Left colon (tissue), 2 donors: ENCODE results near the gene PLIN4. TPM values are rescaled to one million over a fixed set of nuclear protein-coding genes. Genes with fewer than 3 reads are reported as not detected.

Experiments used
- ATAC-seq: fragments of 200-7000 bp; cut with Tn5 transposase; one replicate; pipeline ENCODE4 v1.9.1; 2020; ENCODE audit warnings: mild to moderate bottlenecking, moderate library complexity
- DNase-seq, 2 donors: peaks; one replicate each; pipeline ENCODE4 v3.0.0-alpha.2; 2020
- intact Hi-C, 2 donors: fragments of 100-400 bp; cut with DNase I in 1 of 2; cut with micrococcal nuclease in 1 of 2; formaldehyde crosslinking; loops; one replicate each; pipeline versions ENCODE4 v1.11.2 to v1.14.0; 2022; cut with DNase I, micrococcal nuclease
- total RNA-seq, 2 donors: library from RNA; stranded (reverse); fragmentation: NEBNext Ultra II Directional; extraction: Animal tissue kit (Norgen Biotek cat#: 25700); gene quantifications; one replicate each; pipeline ENCODE4 v1.2.1, GENCODE V29; 2021
- donor health status: DM: no; HTN: no; CAD: no.
- donor health status: DM: yes; HTN: yes; CAD: no.

The PLIN4 gene
- total RNA-seq, 2 donors from 2014 or later: 0.24 to 12.0 TPM

DNA sequence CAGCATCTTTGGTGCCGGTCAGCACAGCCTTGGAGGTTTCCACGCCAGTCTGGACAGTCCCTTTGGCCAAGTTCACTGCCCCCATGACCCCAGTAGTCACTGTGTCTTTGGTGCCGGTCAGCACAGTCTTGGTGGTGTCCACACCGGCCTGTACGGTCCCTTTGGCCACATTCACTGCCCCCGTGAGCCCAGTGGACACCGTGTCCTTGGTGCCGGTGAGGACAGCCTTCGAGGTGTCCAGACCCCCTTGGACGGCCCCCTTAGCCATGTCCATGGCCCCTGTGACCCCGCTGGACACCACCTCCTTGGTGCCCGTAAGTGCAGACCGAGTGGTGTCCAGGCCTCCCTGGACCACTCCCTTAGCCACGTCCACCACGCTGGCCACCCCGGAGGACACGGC is 5.0 kb downstream of the PLIN4 start:
- intact Hi-C loops: no loop called here
- DNase-seq: no peak
- ATAC-seq: no peak

- ATAC-seq (no peak), DNase-seq (no peak)
- intact Hi-C loops: no loop called here
These were observed 6.2 kb downstream of the PLIN4 start for GRCh38 chr19:4512070-4512469.

- no peak for ATAC-seq
- intact Hi-C loops: no loop called here
These were observed 6.8 kb downstream of the PLIN4 start for GRCh38 chr19:4511300-4512054.

DNA sequence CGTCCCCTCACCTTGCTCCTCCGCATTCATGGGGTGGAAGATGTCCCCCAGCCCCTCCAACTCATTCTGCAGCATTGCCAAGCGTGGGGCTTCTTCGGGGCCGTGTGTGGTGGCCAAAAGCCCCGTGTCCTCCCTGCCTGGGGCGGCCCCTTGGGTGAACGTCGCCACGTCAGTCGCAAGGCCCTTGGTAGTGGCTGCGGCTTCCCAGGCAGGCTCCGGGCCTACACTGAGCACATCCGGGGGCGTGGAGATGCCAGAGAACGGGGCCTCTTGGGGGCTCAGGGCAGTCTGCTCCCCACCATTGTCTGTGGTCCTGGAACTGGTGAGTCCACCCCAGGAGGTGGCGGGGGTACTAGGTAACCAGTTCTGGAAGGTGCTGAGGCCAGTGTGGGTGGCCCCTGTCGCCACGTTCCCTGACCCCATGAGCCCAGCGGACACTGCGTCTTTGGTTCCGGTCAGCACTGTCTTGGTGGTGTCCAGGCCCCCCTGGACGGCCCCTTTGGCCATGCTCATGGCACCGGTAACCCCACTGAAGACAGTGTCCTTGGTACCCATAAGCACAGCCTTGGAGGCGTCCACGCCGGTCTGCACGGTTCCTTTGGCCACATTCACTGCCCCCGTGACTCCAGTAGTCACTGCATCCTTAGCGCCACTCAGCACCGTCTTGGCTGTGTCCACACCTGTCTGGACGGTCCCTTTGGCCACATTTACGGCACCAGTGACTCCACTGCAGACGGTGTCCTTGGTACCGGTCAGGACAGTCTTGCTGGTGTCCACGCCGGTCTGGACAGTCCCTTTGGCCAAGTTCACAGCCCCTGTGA is 7.6 kb downstream of the PLIN4 start:
- ATAC-seq: no peak
- intact Hi-C loops: no loop called here
- no peak for DNase-seq

More at GRCh38 chr19:4511300-4512054, 6.8 kb downstream of the PLIN4 start:
- DNase-seq: no peak

DNA sequence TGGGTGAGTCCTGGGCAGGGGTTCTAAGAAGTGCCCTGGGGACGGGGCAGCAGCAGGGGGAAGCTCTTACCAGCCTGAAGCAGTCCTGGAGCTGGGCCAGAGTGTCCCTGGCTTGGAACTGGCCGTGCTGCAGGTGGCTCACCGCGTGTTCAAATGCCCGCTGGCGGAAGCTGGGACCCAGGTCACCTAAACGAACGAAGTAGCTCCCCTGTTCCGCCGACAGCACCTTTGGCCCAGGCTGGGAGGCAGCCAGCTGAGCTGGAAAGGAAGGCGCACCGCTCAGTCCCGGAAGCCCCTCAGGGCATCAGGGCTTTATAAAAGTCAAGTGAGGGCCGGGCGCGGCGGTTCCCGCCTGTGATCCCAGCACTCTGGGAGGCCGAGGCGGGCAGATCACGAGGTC is 9.6 kb downstream of the PLIN4 start:
- ATAC-seq (no peak), DNase-seq (no peak)
- intact Hi-C loops: no loop called here

DNA sequence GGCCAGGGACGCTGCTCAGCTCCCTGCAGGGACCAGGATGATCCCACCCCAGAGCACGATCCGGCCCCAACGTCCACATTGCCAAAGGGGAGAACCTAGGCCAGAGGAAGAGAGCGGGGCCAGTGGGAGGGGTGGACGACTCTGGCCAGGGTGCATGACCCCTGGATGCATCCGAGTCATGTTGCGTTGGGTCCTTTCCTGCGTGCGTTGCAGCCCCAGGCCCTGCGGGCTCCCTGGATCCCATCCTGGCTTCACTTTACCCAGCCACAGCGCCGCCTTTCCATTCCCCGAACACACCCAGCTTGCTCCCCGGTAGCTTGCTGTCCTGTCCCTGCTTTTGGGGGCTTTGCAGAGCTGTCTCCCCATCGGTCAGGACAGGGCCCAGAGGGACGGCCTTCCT is 10.5 kb downstream of the PLIN4 start:
- no peak for DNase-seq
- intact Hi-C loops: no loop called here
- ATAC-seq: no peak

- ATAC-seq: no peak
- no peak for DNase-seq
- intact Hi-C loops: no loop called here
These were observed 11.2 kb downstream of the PLIN4 start for GRCh38 chr19:4507150-4507452.

- ATAC-seq (no peak), DNase-seq (no peak)
- intact Hi-C loops: no loop called here
These were observed 11.7 kb downstream of the PLIN4 start for GRCh38 chr19:4506449-4507149.

DNA sequence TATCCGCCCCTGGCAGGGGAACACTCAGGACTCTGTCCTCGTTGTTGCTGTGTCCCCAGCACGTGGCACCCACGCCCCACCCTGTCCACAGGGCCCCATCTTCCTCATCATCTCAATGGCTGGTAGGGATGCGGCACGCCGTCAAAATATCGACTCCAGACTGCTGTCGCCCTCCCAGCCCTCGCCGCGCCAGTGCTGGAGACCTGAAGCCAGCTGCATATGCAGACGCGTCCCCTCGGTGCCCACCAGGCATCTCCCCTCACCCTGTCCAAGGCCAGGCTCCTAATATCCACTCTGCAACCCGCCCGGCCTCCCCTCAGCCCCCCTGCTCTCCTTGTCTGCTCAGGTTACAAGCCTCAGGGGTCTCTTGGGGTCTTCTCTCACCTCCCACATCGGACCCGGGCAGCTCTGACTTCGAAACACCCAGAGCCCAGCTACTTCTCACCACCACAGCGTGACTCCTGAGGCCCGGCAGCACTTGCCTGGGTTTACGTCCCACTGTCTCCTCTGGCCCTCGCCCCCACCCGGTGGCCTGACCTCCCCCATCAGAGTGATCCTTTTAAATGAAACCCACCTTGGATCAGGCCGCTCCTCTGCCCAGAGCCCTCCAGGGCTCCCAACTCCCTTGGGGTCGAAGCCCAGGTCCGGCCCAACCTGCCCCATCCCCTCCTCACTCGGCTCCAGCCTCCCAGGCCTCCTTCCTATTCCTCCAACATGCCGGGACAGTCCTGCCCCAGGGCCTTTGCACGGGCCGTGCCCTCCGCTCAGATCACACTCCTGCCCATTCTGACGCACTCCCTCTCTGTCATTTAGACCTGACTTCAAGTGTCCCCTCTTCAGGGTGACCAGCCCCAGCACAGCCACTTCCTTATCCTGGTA is 12.5 kb downstream of the PLIN4 start:
- ATAC-seq (no peak), DNase-seq (no peak)
- intact Hi-C loops: no loop called here

DNA sequence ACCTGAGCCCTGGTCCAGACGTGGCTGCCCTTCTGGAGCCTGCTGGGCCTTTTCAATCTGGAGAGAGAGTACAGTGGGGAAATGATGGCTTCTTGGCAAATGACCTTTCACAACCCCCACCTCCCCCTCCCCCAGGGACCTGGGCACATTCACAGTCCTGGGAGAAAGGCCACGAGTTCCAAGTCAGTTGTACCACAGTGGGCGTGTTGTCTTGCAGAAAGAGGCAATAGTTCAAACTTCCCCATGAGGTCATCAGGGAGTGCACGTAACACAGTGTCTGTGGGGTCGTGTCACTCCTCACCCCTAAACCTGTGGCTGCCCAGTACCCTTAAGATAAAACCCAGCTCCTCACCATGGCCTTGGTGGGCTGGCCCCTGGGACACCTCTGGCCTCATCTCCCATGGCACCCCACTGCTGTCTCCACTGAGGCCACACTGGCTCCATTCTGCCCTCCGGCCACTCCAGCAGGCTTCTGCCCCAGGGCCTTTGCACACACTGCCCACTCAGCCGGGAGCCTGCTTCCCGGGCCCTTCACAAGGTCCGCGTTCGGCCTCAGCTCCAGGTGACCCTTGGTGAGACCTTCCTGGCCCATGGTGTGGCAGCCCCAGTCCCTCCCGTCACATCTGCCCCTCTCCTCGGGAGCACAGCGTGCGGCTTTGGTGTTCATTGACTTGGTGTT is 13.3 kb downstream of the PLIN4 start:
- ATAC-seq (no peak), DNase-seq (no peak)
- intact Hi-C loops: no loop called here

GRCh38 chr19:4504297-4504701 is 14.0 kb downstream of the PLIN4 start:
- DNase-seq (no peak), ATAC-seq (no peak)
- intact Hi-C loops: no loop called here

DNA sequence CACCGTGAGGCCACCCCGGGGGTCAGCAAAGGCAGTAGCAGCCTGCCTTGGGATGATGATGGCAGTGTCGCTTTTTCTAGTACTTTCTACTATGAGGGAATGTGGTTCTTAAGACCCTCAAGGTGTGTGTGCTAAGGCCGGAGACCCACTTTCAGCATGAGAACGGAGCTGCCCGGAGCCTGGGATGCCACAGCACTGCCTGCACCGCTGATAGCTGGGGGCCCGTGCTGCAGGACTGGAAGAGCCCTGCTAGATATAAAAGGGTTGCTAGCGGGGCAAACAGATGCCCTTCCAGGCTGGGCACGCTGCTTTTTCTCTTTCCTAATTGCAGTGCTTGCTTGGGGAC is 14.5 kb downstream of the PLIN4 start:
- no peak for DNase-seq
- intact Hi-C loops: no loop called here
- ATAC-seq: no peak

- ATAC-seq (no peak), DNase-seq (no peak)
- intact Hi-C loops: no loop called here
These were observed 15.0 kb downstream of the PLIN4 start for GRCh38 chr19:4503132-4503824.

GRCh38 chr19:4502282-4503131 is 15.8 kb downstream of the PLIN4 start:
- intact Hi-C loops: no loop called here
- DNase-seq (no peak), ATAC-seq (no peak)

- intact Hi-C loops: no loop called here
- no peak for ATAC-seq
- DNase-seq: no peak
These were observed 16.6 kb downstream of the PLIN4 start for GRCh38 chr19:4501691-4502090.

DNA sequence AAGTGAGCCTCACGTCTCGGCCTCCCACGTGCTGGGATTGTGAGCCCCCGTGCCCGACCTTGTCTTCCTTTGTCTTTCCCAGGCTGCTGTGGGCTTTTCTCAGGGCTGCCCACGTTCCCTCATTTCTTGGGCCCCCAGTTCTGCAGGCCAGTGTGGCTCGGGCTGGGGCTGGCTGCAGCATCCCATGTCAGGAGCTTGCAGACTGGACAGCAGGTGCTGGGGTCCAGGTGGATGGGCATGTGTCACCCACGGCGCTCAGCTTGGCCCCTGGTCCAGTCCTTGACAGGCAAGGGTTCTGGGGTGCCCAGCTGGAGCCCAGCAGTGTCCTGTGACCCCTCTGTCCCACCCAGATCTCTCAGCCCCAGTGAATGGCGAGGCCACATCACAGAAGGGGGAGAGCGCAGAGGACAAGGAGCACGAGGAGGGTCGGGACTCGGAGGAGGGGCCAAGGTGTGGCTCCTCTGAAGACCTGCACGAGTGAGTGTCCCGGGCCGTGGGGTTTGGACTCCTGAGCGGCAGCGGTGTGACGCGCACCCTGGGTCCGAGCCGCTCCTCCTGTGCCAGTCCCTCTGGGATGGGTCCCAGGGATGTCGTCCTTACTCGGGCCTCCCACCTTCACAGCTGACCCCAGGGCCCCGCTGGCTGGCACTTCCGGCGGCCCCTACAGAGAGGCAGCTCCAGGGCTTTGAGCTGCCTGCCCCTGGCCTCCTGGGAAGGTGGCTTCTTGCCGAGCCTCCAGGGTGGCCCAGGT is 17.3 kb downstream of the PLIN4 start:
- intact Hi-C loops: no loop called here
- DNase-seq (no peak), ATAC-seq (no peak)

GRCh38 chr19:4499855-4500254 is 18.4 kb downstream of the PLIN4 start:
- no peak for ATAC-seq
- intact Hi-C loops: no loop called here
- no peak for DNase-seq
